ENCODE data around the gene NMU.
A peak's percentile ranks its signal among the peaks of the same experiment; 100 is the strongest.

GRCh38 chr4:55545641-55546505 lies 90.2 kb downstream of the NMU start:
- TF ChIP-seq CTCF (conservative IDR thresholded peaks at IDR 0.05; ENCODE audit: low read depth in 2 of 2) (no peak), STAT1 (IDR thresholded peaks at IDR 0.05; ENCODE audit: unreplicated experiment) (no peak), POLR2AphosphoS5 (IDR thresholded peaks at IDR 0.05; ENCODE audit: low read depth) (peak; percentile 30; the same call in 1 of the 2 replicates)

Measured in GM23338 (cell line).